Neural progenitor cell (in vitro differentiated cells): ENCODE results near the gene RFX3. TPM values are rescaled to one million over a fixed set of nuclear protein-coding genes. Genes with fewer than 3 reads are reported as not detected.

Source experiments
- DNase-seq: peaks from one replicate; pipeline ENCODE4 v3.0.0-alpha.2; 2016; ENCODE audit warnings: low spot score
- H2AFZ ChIP-seq: fragments of 200-600 bp; sonication (generic); replicated peaks from 2 replicates; pipeline ENCODE4 v1.6.1; 2016; ENCODE audit warnings: antibody characterized with exemption
- H3F3A ChIP-seq: fragments of 200-600 bp; sonication (generic); 2 replicates; pipeline ENCODE4 v1.6.1; 2016; ENCODE audit warnings: antibody characterized with exemption, low read depth
- H3K27ac ChIP-seq: fragments of 200-600 bp; sonication (generic); 2 replicates; pipeline ENCODE4 v1.5.1; 2016; ENCODE audit warnings: mild to moderate bottlenecking
- H3K27me3 ChIP-seq: fragments of 200-600 bp; sonication (generic); 2 replicates; pipeline ENCODE4 v1.6.1; 2016; ENCODE audit warnings: mild to moderate bottlenecking, moderate library complexity
- H3K36me3 ChIP-seq: fragments of 200-600 bp; sonication (generic); 2 replicates; pipeline ENCODE4 v1.5.1; 2016
- H3K4me1 ChIP-seq: fragments of 200-600 bp; sonication (generic); 2 replicates; pipeline ENCODE4 v1.6.1; 2016; ENCODE audit warnings: mixed run types
- H3K4me2 ChIP-seq: fragments of 200-600 bp; sonication (generic); 2 replicates; pipeline ENCODE4 v1.6.1; 2016
- H3K4me3 ChIP-seq: fragments of 200-600 bp; sonication (generic); 2 replicates; pipeline ENCODE4 v1.5.1; 2016
- H3K79me2 ChIP-seq: fragments of 200-600 bp; sonication (generic); 2 replicates; pipeline ENCODE4 v1.6.1; 2016; ENCODE audit warnings: low read depth
- H3K9ac ChIP-seq: fragments of 200-600 bp; sonication (generic); 2 replicates; pipeline ENCODE4 v1.6.1; 2016
- H3K9me3 ChIP-seq: fragments of 200-600 bp; sonication (generic); 2 replicates; pipeline ENCODE4 v1.5.1; 2016; ENCODE audit warnings: low read depth
- H4K20me1 ChIP-seq: fragments of 200-600 bp; sonication (generic); 2 replicates; pipeline ENCODE4 v1.6.1; 2016; ENCODE audit warnings: low read depth
- H3K27ac Mint-ChIP-seq: 3 replicates; pipeline ENCODE4 v1.8.0; 2021; ENCODE audit warnings: mixed read lengths
- H3K27me3 Mint-ChIP-seq: 2 replicates; pipeline ENCODE4 v1.8.0; 2022; ENCODE audit warnings: low read depth, mild to moderate bottlenecking, inconsistent platforms, moderate library complexity, mixed read lengths; ENCODE audit not compliant: insufficient read depth
- H3K36me3 Mint-ChIP-seq: 3 replicates; pipeline ENCODE4 v1.8.0; 2021; ENCODE audit warnings: mixed read lengths
- H3K4me1 Mint-ChIP-seq: 3 replicates; pipeline ENCODE4 v1.8.0; 2021; ENCODE audit warnings: mixed read lengths
- H3K4me3 Mint-ChIP-seq: 3 replicates; pipeline ENCODE4 v1.8.0; 2021; ENCODE audit warnings: mild to moderate bottlenecking, moderate library complexity, mixed read lengths
- H3K9me3 Mint-ChIP-seq: 3 replicates; pipeline ENCODE4 v1.8.0; 2020; ENCODE audit warnings: mixed read lengths
- CTCF ChIP-seq: fragments of 200-600 bp; sonication (generic); IDR thresholded peaks from 2 replicates; pipeline ENCODE4 v1.5.1; 2017; ENCODE audit warnings: antibody characterized with exemption, mild to moderate bottlenecking
- EZH2 ChIP-seq: fragments of 200-600 bp; sonication (generic); IDR thresholded peaks from 2 replicates; pipeline ENCODE4 v1.6.1; 2017; ENCODE audit warnings: antibody characterized with exemption, mild to moderate bottlenecking, moderate library complexity
- EZH2phosphoT487 ChIP-seq: fragments of 200-600 bp; sonication (generic); IDR thresholded peaks from 2 replicates; pipeline ENCODE4 v1.6.1; 2017; ENCODE audit warnings: antibody characterized with exemption
- total RNA-seq: library from RNA; depleted of rRNA; stranded (reverse); fragments of >200 nt; gene quantifications from 2 replicates; pipeline ENCODE4 v1.2.3, GENCODE V29; 2015; ENCODE audit warnings: low replicate concordance

The RFX3 gene
- total RNA-seq, 1 donor from 2014 or later, result 39.6 TPM

DNA sequence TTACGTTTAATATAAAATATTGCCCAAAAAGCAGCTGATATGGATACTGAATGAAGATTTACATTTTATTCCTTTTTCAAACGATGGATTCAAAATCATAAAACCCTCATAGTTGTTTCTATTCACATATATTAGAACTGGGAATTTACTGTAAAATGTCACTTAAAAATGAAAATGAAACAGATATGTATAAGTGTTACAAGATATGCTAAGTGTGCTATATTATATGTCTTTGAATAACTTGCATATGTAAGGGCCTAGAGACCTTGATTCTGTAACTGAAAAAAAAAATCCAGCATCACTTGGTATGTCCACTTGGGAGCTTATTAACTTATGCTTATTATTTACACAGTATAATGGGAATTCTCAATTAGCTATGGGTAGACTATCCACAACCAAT lies 43.2 kb downstream of the RFX3 start:
- Mint-ChIP-seq H3K4me1 (peaks cover 22% of the 10 kb centered on the region), H3K9me3 (peaks cover 19% of the 10 kb centered on the region), H3K27me3 (peaks cover 4% of the 10 kb centered on the region), H3K27ac (no peak overlapping the region), H3K4me3 (no peak overlapping the region), H3K36me3 (peaks cover 57% of the 10 kb centered on the region)
- Histone ChIP-seq H3K4me1 (peaks cover 30% of the 10 kb centered on the region), H3K36me3 (peaks cover 7% of the 10 kb centered on the region), H2AFZ (no peak overlapping the region), H3K4me2 (no peak overlapping the region), H3K79me2 (peaks cover 30% of the 10 kb centered on the region), H3K27ac (no peak overlapping the region), H3K9me3 (peaks cover 3% of the 10 kb centered on the region), H4K20me1 (peaks cover 21% of the 10 kb centered on the region), H3K4me3 (no peak overlapping the region), H3K9ac (no peak overlapping the region), H3K27me3 (no peaks in the 10 kb centered on the region), H3F3A (peaks cover 47% of the 10 kb centered on the region)
- TF ChIP-seq EZH2, result no peak
- no peak for TF ChIP-seq EZH2phosphoT487
- TF ChIP-seq CTCF, result no peak
- DNase-seq, result no peak

DNA sequence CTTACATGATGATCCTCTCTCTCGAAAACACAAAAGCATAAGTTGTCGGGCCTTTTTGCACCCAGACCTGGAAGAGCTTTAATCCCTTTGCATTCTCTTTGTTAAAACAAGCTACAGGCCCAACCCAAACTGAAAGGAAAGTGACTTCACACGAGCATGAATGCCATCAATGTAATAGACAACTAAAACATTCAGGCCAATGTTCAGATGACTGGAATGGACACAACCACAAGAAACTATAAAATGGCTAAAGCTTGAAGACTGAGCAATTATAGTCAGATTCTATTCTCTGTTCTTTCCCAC lies 45.5 kb downstream of the RFX3 start:
- Histone ChIP-seq H3K27ac (peak overlapping the region; percentile 72), H4K20me1 (peaks cover 21% of the 10 kb centered on the region), H3K4me2 (peak overlapping the region; percentile 50), H3K4me3 (no peak overlapping the region), H3K27me3 (no peaks in the 10 kb centered on the region), H3K9me3 (peaks cover 3% of the 10 kb centered on the region), H3F3A (peaks cover 47% of the 10 kb centered on the region), H3K9ac (no peak overlapping the region), H3K4me1 (peaks cover 30% of the 10 kb centered on the region), H3K36me3 (peaks cover 7% of the 10 kb centered on the region), H3K79me2 (peaks cover 32% of the 10 kb centered on the region), H2AFZ (no peak overlapping the region)
- Mint-ChIP-seq H3K4me1 (peaks cover 31% of the 10 kb centered on the region), H3K9me3 (peaks cover 21% of the 10 kb centered on the region), H3K36me3 (peaks cover 57% of the 10 kb centered on the region), H3K27ac (peak overlapping the region; percentile 18), H3K27me3 (peaks cover 4% of the 10 kb centered on the region), H3K4me3 (no peak overlapping the region)
- DNase-seq, result peak; percentile 51
- no peak for TF ChIP-seq CTCF
- TF ChIP-seq EZH2, result no peak
- TF ChIP-seq EZH2phosphoT487, result no peak

GRCh38 chr9:3479514-3480352 lies 46.1 kb downstream of the RFX3 start:
- H3K9me3 ChIP-seq, result peaks cover 3% of the 10 kb centered on the region
- H4K20me1 ChIP-seq, result peaks cover 21% of the 10 kb centered on the region
- H3K27me3 Mint-ChIP-seq, result peaks cover 4% of the 10 kb centered on the region
- peaks cover 55% of the 10 kb centered on the region for H3K36me3 Mint-ChIP-seq
- TF ChIP-seq CTCF (peak; percentile 21), EZH2phosphoT487 (no peak)
- H3K27ac ChIP-seq, result peak overlapping the region; percentile 72
- H3K4me1 Mint-ChIP-seq, result peaks cover 37% of the 10 kb centered on the region
- no peak for DNase-seq
- no peak overlapping the region for H3K9ac ChIP-seq
- no peak overlapping the region for H2AFZ ChIP-seq
- peaks cover 47% of the 10 kb centered on the region for H3F3A ChIP-seq
- peaks cover 21% of the 10 kb centered on the region for H3K9me3 Mint-ChIP-seq
- H3K27ac Mint-ChIP-seq, result peak overlapping the region; percentile 18
- peaks cover 30% of the 10 kb centered on the region for H3K4me1 ChIP-seq
- no peak overlapping the region for H3K4me3 ChIP-seq
- peak overlapping the region; percentile 50 for H3K4me2 ChIP-seq
- peaks cover 32% of the 10 kb centered on the region for H3K79me2 ChIP-seq
- peaks cover 7% of the 10 kb centered on the region for H3K36me3 ChIP-seq
- H3K27me3 ChIP-seq, result no peaks in the 10 kb centered on the region
- H3K4me3 Mint-ChIP-seq, result no peak overlapping the region
